ENCODE results near the gene SDK1.

SDK1 gene

GRCh38 chr7:4177001-4177400 is 875.9 kb downstream of the SDK1 start:
- no peak overlapping the region for H3K27ac ChIP-seq
- no peak overlapping the region for H3K4me3 ChIP-seq

GRCh38 chr7:4178416-4178815 is 877.4 kb downstream of the SDK1 start:
- Histone ChIP-seq H3K27ac (no peak overlapping the region), H3K4me3 (no peak overlapping the region)

- H3K4me3 ChIP-seq, result no peak overlapping the region
- H3K27ac ChIP-seq, result no peak overlapping the region
Observed at GRCh38 chr7:4178916-4179687, 878.0 kb downstream of the SDK1 start.

GRCh38 chr7:4179688-4180380 is 878.8 kb downstream of the SDK1 start:
- Histone ChIP-seq H3K4me3 (no peak overlapping the region), H3K27ac (no peak overlapping the region)

GRCh38 chr7:4181446-4181845 is 880.4 kb downstream of the SDK1 start:
- H3K27ac ChIP-seq, result no peak overlapping the region
- no peak overlapping the region for H3K4me3 ChIP-seq

- H3K4me3 ChIP-seq, result no peak overlapping the region
- no peak overlapping the region for H3K27ac ChIP-seq
Observed at GRCh38 chr7:4182605-4183300, 881.7 kb downstream of the SDK1 start.

- no peak overlapping the region for H3K4me3 ChIP-seq
- no peak overlapping the region for H3K27ac ChIP-seq
Observed at GRCh38 chr7:4184653-4185052, 883.6 kb downstream of the SDK1 start.

- no peak overlapping the region for H3K27ac ChIP-seq
- H3K4me3 ChIP-seq, result no peak overlapping the region
Observed at GRCh38 chr7:4185136-4185535, 884.1 kb downstream of the SDK1 start.

GRCh38 chr7:4185721-4186512 is 884.9 kb downstream of the SDK1 start:
- H3K27ac ChIP-seq, result peak overlapping the region in 2 of 21 experiments; percentile 19 to 21

GRCh38 chr7:4186513-4186780 is 885.4 kb downstream of the SDK1 start:
- Histone ChIP-seq H3K27ac (peak overlapping the region in 1 of 21 experiments; percentile 21), H3K4me3 (no peak overlapping the region)

More at GRCh38 chr7:4185721-4186512, 884.9 kb downstream of the SDK1 start:
- H3K4me3 ChIP-seq, result no peak overlapping the region

- Histone ChIP-seq H3K27ac (peak overlapping the region in 6 of 21 experiments; percentile 1 to 63 (median 43)), H3K4me3 (no peak overlapping the region)
Observed at GRCh38 chr7:4188651-4189050, 887.6 kb downstream of the SDK1 start.

- no peak overlapping the region for H3K4me3 ChIP-seq
- peak overlapping the region in 14 of 21 experiments; percentile 1 to 63 (median 39) for H3K27ac ChIP-seq
Observed at GRCh38 chr7:4189131-4189570, 888.1 kb downstream of the SDK1 start.

GRCh38 chr7:4190010-4190981 is 889.2 kb downstream of the SDK1 start:
- Histone ChIP-seq H3K27ac (peak overlapping the region in 3 of 21 experiments; percentile 7 to 55 (median 30)), H3K4me3 (no peak overlapping the region)

- H3K4me3 ChIP-seq, result no peak overlapping the region
- H3K27ac ChIP-seq, result peak overlapping the region in 1 of 21 experiments; percentile 7
Observed at GRCh38 chr7:4191046-4191445, 890.0 kb downstream of the SDK1 start.

- no peak overlapping the region for H3K27ac ChIP-seq
Observed at GRCh38 chr7:4191525-4191924, 890.5 kb downstream of the SDK1 start.

GRCh38 chr7:4195660-4196059 is 894.6 kb downstream of the SDK1 start:
- Histone ChIP-seq H3K27ac (peak overlapping the region in 5 of 21 experiments; percentile 8 to 39 (median 23)), H3K4me3 (no peak overlapping the region)

More at GRCh38 chr7:4191525-4191924, 890.5 kb downstream of the SDK1 start:
- no peak overlapping the region for H3K4me3 ChIP-seq

- H3K27ac ChIP-seq, result peak overlapping the region in 2 of 21 experiments; percentile 19 to 31
- H3K4me3 ChIP-seq, result no peak overlapping the region
Observed at GRCh38 chr7:4196121-4196819, 895.2 kb downstream of the SDK1 start.

GRCh38 chr7:4198301-4198700 is 897.2 kb downstream of the SDK1 start:
- Histone ChIP-seq H3K4me3 (no peak overlapping the region), H3K27ac (no peak overlapping the region)
